ENCODE data around the gene TTLL5. TPM values are rescaled to one million over a fixed set of nuclear protein-coding genes. Genes with fewer than 3 reads are reported as not detected.

Gene TTLL5
- total and polyA plus RNA-seq, 2 of the 13 experiments (the other 11 are each of a cell fraction or from before 2014, with no cell fraction given): 11.8 to 18.8 TPM

- no peak for TF ChIP-seq ZSCAN20 (CRISPR knock-in tag; IDR thresholded peaks at IDR 0.05; ENCODE audit: borderline replicate concordance)
- TF ChIP-seq ZSCAN9 (CRISPR knock-in tag; IDR thresholded peaks at IDR 0.05; ENCODE audit: borderline replicate concordance): peak; percentile 94; the same call in 1 of the 2 replicates
- TF ChIP-seq SRSF4 (IDR thresholded peaks at IDR 0.05; ENCODE audit: low read depth, low read length, poor library complexity, severe bottlenecking): no peak
- peak; percentile 90 for TF ChIP-seq TBL1XR1 (IDR thresholded peaks at IDR 0.05; ENCODE audit: borderline replicate concordance, low read length, partially characterized antibody)
- TF ChIP-seq CREM (IDR thresholded peaks at IDR 0.05): peak; percentile 88
- TF ChIP-seq CREM (CRISPR knock-in tag; IDR thresholded peaks at IDR 0.05): no peak
- no peak for TF ChIP-seq TRIM24 (CRISPR knock-in tag; IDR thresholded peaks at IDR 0.05)
- peak; percentile 92; the same call in 1 of the 2 replicates for TF ChIP-seq RORA (CRISPR knock-in tag; IDR thresholded peaks at IDR 0.05)
- no peak for TF ChIP-seq SATB2 (CRISPR knock-in tag; IDR thresholded peaks at IDR 0.05)
- no peak for TF ChIP-seq ZBTB44 (CRISPR knock-in tag; IDR thresholded peaks at IDR 0.05)
- TF ChIP-seq BRF2 (CRISPR knock-in tag; IDR thresholded peaks at IDR 0.05): no peak; the same call in 1 of the 2 replicates
- TF ChIP-seq, protein P1, sequence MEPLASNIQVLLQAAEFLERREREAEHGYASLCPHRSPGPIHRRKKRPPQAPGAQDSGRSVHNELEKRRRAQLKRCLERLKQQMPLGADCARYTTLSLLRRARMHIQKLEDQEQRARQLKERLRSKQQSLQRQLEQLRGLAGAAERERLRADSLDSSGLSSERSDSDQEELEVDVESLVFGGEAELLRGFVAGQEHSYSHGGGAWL (CRISPR knock-in tag; IDR thresholded peaks at IDR 0.05): peak; percentile 52; the same call in 1 of the 2 replicates
- TF ChIP-seq BHLHE40 (IDR thresholded peaks at IDR 0.05; ENCODE audit: low read length): peak; percentile 67
- no peak for TF ChIP-seq REXO4 (CRISPR knock-in tag; IDR thresholded peaks at IDR 0.05; ENCODE audit: borderline replicate concordance)
- 0 out of 2 replicates have a peak, but pooled peaks have one; percentile 67 for TF ChIP-seq ZBTB7A (CRISPR knock-in tag; IDR thresholded peaks at IDR 0.05)
- no peak for TF ChIP-seq ZNF33B (CRISPR knock-in tag; IDR thresholded peaks at IDR 0.05)
- TF ChIP-seq GMEB1 (CRISPR knock-in tag; IDR thresholded peaks at IDR 0.05; ENCODE audit: borderline replicate concordance): no peak
- TF ChIP-seq ZNF121 (CRISPR knock-in tag; IDR thresholded peaks at IDR 0.05): peak; percentile 78
- no peak for TF ChIP-seq MTA3 (CRISPR knock-in tag; IDR thresholded peaks at IDR 0.05)
- TF ChIP-seq MIER2 (CRISPR knock-in tag; IDR thresholded peaks at IDR 0.05): peak; percentile 84
- TF ChIP-seq ZNF343 (CRISPR knock-in tag; IDR thresholded peaks at IDR 0.05): no peak
- TF ChIP-seq PRMT3 (CRISPR knock-in tag; IDR thresholded peaks at IDR 0.05; ENCODE audit: borderline replicate concordance, low read depth): no peak
- TF ChIP-seq GLI4 (CRISPR knock-in tag; IDR thresholded peaks at IDR 0.05; ENCODE audit: borderline replicate concordance): no peak
These were observed 12.8 kb upstream of the TTLL5 start (continued) for GRCh38 chr14:75648066-75648838.
